A673 (cell line): ENCODE measurements around the gene ZC2HC1B.

Source experiments
- CTCF ChIP-seq: fragments of 300-800, 200-600 bp; sonication (generic); conservative IDR thresholded peaks from 2 replicates; pipeline ENCODE4 v1.5.1; 2017; ENCODE audit warnings: low read depth, mild to moderate bottlenecking, antibody characterized with exemption, low read length, moderate library complexity, mixed read lengths
- EZH2 ChIP-seq: fragments of 200-600 bp; sonication (generic); IDR thresholded peaks from 2 replicates; pipeline ENCODE4 v1.6.1; 2017; ENCODE audit warnings: borderline replicate concordance, low read depth, mild to moderate bottlenecking, mixed read lengths, antibody characterized with exemption, low read length; ENCODE audit not compliant: poor library complexity, severe bottlenecking

GRCh38 chr6:143894655-143895054 lies 30.4 kb downstream of the ZC2HC1B start:
- TF ChIP-seq CTCF (no peak), EZH2 (no peak)
